ENCODE measurements around the gene MED29. TPM values are rescaled to one million over a fixed set of nuclear protein-coding genes. Genes with fewer than 3 reads are reported as not detected.

The MED29 gene
- total RNA-seq, 4 donors from 2014 or later = 32.9 to 52.5 (median 37.6) TPM

DNA sequence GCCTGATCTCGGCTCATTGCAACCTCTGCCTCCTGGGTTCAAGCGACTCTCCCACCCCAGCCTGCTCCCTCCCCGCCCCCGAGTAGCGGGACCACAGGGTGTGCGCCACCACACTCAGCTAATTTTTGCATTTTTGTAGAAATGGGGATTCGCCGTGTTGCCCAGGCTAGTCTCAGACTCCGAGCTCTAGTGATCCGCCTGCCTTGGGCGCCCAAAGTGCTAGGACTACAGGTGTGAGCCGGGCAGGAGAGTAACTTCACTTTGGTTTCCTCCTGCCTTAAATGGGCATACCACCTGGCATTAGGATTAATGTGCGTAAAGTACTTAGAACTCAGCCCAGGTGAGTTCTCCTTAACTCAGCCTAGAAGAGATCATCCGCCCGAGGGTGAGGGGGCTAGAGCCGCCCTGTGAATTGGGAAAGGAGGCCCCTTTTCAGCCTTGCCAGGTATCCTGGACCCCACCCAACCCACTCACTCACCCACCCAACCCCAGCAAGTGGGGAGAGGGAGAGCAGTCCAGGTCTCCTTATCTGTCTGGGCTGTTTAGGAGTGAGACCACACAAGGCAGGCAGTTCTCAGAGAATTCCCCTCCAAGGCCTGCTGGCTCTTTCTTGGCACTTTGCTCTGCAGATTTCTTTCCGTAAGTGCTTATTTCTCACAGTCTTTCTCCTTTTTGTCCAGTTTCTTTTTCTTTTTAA, 14.2 kb downstream of the MED29 start:
- no peak for DNase-seq (ENCODE audit: low spot score in 2 of 2)
- peak overlapping the region; percentile 66 to 98 (median 88) for H3K4me3 ChIP-seq

DNA sequence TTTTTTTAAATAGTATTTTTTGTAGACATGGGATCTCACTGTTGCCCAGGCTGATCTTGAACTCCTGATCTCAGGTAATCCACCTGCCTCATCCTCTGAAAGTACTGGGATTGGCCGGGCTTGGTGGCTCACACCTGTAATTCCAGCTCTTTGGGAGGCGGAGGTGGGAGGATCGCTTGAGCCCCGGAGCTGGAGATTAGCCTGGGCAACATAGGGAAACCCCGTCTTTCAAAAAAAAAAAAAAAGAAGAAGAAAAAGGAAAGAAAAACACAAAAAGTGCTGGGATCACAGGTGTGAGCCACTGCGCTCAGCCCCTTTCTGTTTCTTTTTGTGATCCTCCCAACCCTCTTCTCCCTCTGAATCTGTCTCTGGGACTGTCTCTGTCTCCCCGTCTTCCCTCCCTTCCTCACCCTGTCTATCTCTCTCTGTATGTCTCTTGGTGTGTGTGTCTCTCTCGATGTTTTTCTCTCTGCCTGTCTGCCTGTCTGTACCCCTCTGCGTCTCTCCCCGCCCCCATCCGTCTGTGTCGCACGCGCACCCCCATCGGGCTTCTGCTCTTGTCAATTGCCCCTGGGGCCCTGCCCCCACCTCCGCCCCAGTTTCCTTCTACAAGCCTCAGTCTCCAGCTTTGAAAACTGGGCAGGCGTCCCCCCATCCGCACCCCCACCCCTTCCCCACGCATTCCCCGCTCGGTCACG, 14.9 kb downstream of the MED29 start:
- H3K27ac ChIP-seq = peak overlapping the region; percentile 94 to 100 (median 100)
- H3K4me3 ChIP-seq = peak overlapping the region; percentile 66 to 98 (median 88)
- H3K27me3 ChIP-seq = peaks cover 0 to 3% of the 10 kb centered on the region in 2 donors
- peak in 1 of 2 donors; percentile 82 for DNase-seq (ENCODE audit: low spot score in 2 of 2)
- H3K9me3 ChIP-seq = no peaks in the 10 kb centered on the region
- H3K4me1 ChIP-seq = peaks cover 4 to 56% (median 49%) of the 10 kb centered on the region in 4 donors
- WGBS, 2 donors = 16 to 19% methylated on average over 19 to 21 of the region's 22 CpGs
- TF ChIP-seq EP300 (IDR thresholded peaks at IDR 0.05) (no peak), POLR2A (IDR thresholded peaks at IDR 0.05) (peak in 1 of 2 donors; percentile 2)
- H3K36me3 ChIP-seq = peaks cover 10 to 22% (median 18%) of the 10 kb centered on the region in 3 donors

More for the DNA sequence above, 14.2 kb downstream of the MED29 start:
- Histone ChIP-seq H3K27ac (peak overlapping the region; percentile 94 to 100 (median 100)), H3K27me3 (peaks cover 0 to 3% of the 10 kb centered on the region in 2 donors), H3K36me3 (peaks cover 10 to 22% (median 18%) of the 10 kb centered on the region in 3 donors), H3K4me1 (peaks cover 0 to 55% (median 46%) of the 10 kb centered on the region in 4 donors), H3K9me3 (no peaks in the 10 kb centered on the region)
- TF ChIP-seq CTCF (IDR thresholded peaks at IDR 0.05) = no peak
- TF ChIP-seq EP300 (IDR thresholded peaks at IDR 0.05) = no peak
- TF ChIP-seq POLR2A (IDR thresholded peaks at IDR 0.05) = no peak
- 88% methylated on average over 14 to 17 of the region's 17 CpGs for WGBS, 2 donors

DNA sequence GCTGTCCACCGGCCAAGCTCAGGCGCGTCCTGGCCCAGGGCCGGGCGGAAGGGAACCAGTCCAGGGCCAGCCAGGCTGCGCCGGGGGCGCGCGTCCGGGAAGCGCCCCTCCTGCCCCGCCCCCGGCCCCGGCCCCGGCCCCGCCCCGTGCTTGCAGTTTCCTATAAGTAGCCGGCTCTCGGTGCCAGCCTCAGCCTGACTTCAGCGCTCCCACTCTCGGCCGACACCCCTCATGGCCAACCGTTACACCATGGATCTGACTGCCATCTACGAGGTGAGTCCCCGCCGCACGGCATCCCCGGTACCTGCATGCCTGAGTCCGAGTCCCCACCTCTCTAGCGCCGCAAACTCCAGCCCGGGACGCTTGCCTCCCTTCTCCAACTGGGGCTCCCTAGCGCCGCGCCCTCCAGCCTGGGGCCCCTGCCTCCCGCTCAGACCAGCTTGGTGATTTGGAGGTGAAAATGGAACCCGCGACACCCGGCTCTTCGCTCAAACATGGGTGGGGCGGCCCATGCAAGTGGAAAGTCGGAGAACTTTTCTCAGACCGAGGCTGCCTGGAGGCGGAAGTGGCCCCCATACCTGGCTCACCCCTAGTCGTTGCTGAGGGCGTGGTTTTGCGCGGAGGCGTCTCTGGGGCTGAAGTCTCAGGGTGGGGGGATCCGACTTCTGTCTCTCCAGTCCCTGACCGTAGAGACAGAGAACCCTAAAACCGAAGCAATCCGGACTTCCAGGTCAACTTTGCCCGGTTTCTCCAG, 15.7 kb downstream of the MED29 start, which contains the start of gene ZFP36:
Gene ZFP36 (plus strand): TSS at position 192 of the 754 bp plus-strand sequence. CDS start 58 bp downstream, at position 250.
- DNase-seq (ENCODE audit: low spot score in 2 of 2) = peak; percentile 90 to 95
- Histone ChIP-seq H3K4me3 (peak within 1 kb of the TSS; percentile 66 to 98 (median 88)), H3K27ac (peak within 1 kb of the TSS; percentile 94 to 100 (median 100)), H3K4me1 (peaks cover 6 to 56% (median 49%) of the 10 kb centered on the region in 4 donors), H3K36me3 (peaks cover 10 to 22% (median 18%) of the 10 kb centered on the region in 3 donors), H3K9me3 (no peaks in the 10 kb centered on the region), H3K27me3 (peaks cover 0 to 3% of the 10 kb centered on the region in 2 donors)
- TF ChIP-seq EP300 (IDR thresholded peaks at IDR 0.05) (peak; percentile 39 to 100), CTCF (IDR thresholded peaks at IDR 0.05) (peak in 2 of 5 experiments; percentile 25 to 26), POLR2A (IDR thresholded peaks at IDR 0.05) (peak; percentile 97 to 99)
- 1% methylated on average over 41 to 42 of the region's 56 CpGs for WGBS, 2 donors

DNA sequence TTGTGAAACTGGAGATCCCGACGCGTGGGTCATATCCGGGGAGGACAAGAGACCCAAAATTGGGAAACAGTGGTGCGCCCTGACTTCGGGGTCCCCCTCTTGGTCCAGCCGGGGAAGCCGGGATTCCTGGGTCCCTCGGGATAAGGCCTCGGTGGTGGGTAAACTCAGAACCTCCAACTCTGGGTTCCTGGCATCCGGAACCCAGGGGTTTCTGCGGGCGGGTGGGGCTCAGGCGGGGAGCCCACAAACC, 16.2 kb downstream of the MED29 start:
- Histone ChIP-seq H3K4me3 (peak overlapping the region; percentile 66 to 98 (median 88)), H3K36me3 (peaks cover 10 to 22% (median 18%) of the 10 kb centered on the region in 3 donors), H3K4me1 (peaks cover 6 to 51% (median 44%) of the 10 kb centered on the region in 4 donors), H3K27ac (peak overlapping the region; percentile 94 to 100 (median 100)), H3K9me3 (no peaks in the 10 kb centered on the region), H3K27me3 (peaks cover 0 to 3% of the 10 kb centered on the region in 2 donors)
- 0% methylated on average over 14 of the region's 14 CpGs; no CpG with 5 or more reads in 1 of the 2 donors for WGBS, 2 donors
- TF ChIP-seq CTCF (IDR thresholded peaks at IDR 0.05) (no peak), POLR2A (IDR thresholded peaks at IDR 0.05) (no peak), EP300 (IDR thresholded peaks at IDR 0.05) (no peak)
- DNase-seq (ENCODE audit: low spot score in 2 of 2) = no peak

Data from tibial nerve (tissue), 4 donors.